Endodermal cell (in vitro differentiated cells): Measurements from ENCODE around the gene HKDC1. TPM values are rescaled to one million over a fixed set of nuclear protein-coding genes. Genes with fewer than 3 reads are reported as not detected.
"Not testable (repeated sequence)": the region's sequence is repeated elsewhere in the genome, so short reads cannot be mapped to it uniquely, and the experiment has no call there.

Experiments
- DNase-seq: peaks from one replicate; pipeline ENCODE4 v3.0.0-alpha.2; 2017
- H3K27ac ChIP-seq: 2 replicates; pipeline ENCODE4 v1.5.1; 2013; ENCODE audit warnings: mild to moderate bottlenecking, low read depth, low read length, moderate library complexity
- H3K27me3 ChIP-seq: 2 replicates; pipeline ENCODE4 v1.6.1; 2013; ENCODE audit warnings: mild to moderate bottlenecking, low read length, moderate library complexity; ENCODE audit not compliant: insufficient read depth, control insufficient read depth, poor library complexity, severe bottlenecking
- H3K36me3 ChIP-seq: 2 replicates; pipeline ENCODE4 v1.7.0; 2013; ENCODE audit warnings: mild to moderate bottlenecking, low read length, moderate library complexity; ENCODE audit not compliant: control insufficient read depth, insufficient read depth
- H3K4me1 ChIP-seq: one replicate; pipeline ENCODE4 v1.7.0; 2013; ENCODE audit warnings: low read length; ENCODE audit not compliant: control insufficient read depth, insufficient read depth
- H3K4me3 ChIP-seq: 2 replicates; pipeline ENCODE4 v1.5.1; 2013; ENCODE audit warnings: mild to moderate bottlenecking, low read length, moderate library complexity
- H3K9ac ChIP-seq: 2 replicates; pipeline ENCODE4 v1.6.1; 2013; ENCODE audit warnings: mild to moderate bottlenecking, low read length, moderate library complexity; ENCODE audit not compliant: poor library complexity, severe bottlenecking; ENCODE audit errors: extremely low read depth
- H3K9me3 ChIP-seq: 2 replicates; pipeline ENCODE4 v1.6.1; 2013; ENCODE audit warnings: mild to moderate bottlenecking, low read length, moderate library complexity; ENCODE audit not compliant: control insufficient read depth
- H3K27ac Mint-ChIP-seq: 2 replicates; pipeline ENCODE4 v1.8.0; 2020; ENCODE audit warnings: mixed read lengths
- H3K27me3 Mint-ChIP-seq: 2 replicates; pipeline ENCODE4 v1.8.0; 2021; ENCODE audit warnings: mild to moderate bottlenecking, mixed read lengths; ENCODE audit not compliant: insufficient read depth
- H3K36me3 Mint-ChIP-seq: 2 replicates; pipeline ENCODE4 v1.8.0; 2020; ENCODE audit warnings: low read depth, mixed read lengths
- H3K4me1 Mint-ChIP-seq: 2 replicates; pipeline ENCODE4 v1.8.0; 2020; ENCODE audit warnings: mixed read lengths
- H3K4me3 Mint-ChIP-seq: 2 replicates; pipeline ENCODE4 v1.8.0; 2020; ENCODE audit warnings: mild to moderate bottlenecking, moderate library complexity, mixed read lengths
- H3K9me3 Mint-ChIP-seq: 2 replicates; pipeline ENCODE4 v1.8.0; 2020; ENCODE audit warnings: mild to moderate bottlenecking, mixed read lengths
- CTCF ChIP-seq: fragments of 200-600 bp; sonication (generic); conservative IDR thresholded peaks from 2 replicates; pipeline ENCODE4 v1.5.0; 2021; ENCODE audit warnings: antibody characterized with exemption, mild to moderate bottlenecking
- WGBS, 2 experiments: methylation state at CpG; one replicate each; pipeline versions ENCODE4 v1.1.5 to v1.1.7; 2013; ENCODE audit warnings: missing lambda C conversion rate in 2 of 2, mixed read lengths in 1 of 2; ENCODE audit not compliant: insufficient coverage in 1 of 2, insufficient read length in 1 of 2; 5-methylcytosine and 5-hydroxymethylcytosine counted together
- long read RNA-seq, 4 experiments: library from polyadenylated mRNA in 2 of 4; library from RNA in 1 of 4; library from capped mRNA in 1 of 4; stranded (forward) in 3 of 4; unstranded in 1 of 4; transcript quantifications; one replicate each; pipeline ENCODE4 v2.0.0, GENCODE V29; 2020 to 2021; ENCODE audit warnings: inconsistent platforms in 1 of 4
- polyA plus RNA-seq, 2 experiments: library from polyadenylated mRNA; stranded (reverse); fragments of 50-300 nt; gene quantifications; one replicate each; pipeline ENCODE4 v1.2.3, GENCODE V29; 2013
- total RNA-seq, 2 donors: library from RNA; stranded (reverse); fragmentation: NEBNext Ultra II Directional in 1 of 2; extraction: Animal tissue kit (Norgen Biotek cat#: 25700) in 1 of 2; gene quantifications; 2 replicates in 1 of 2; 3 replicates in 1 of 2; pipeline ENCODE4 v1.2.1, GENCODE V29; 2021

HKDC1 gene
- under 1 TPM in 1 of 2 donors, not detected in 1; 0.22 TPM for total RNA-seq
- polyA plus RNA-seq (2013, experiment 1 of 2), result not detected
- not detected for polyA plus RNA-seq (2013, experiment 2 of 2)
- long read RNA-seq, experiment 1, result 0 reads
- long read RNA-seq, experiment 2, result 0 reads
- long read RNA-seq, experiment 3, result 0 reads
- long read RNA-seq, experiment 4, result 0 reads

- no peaks in the 10 kb centered on the region for H3K36me3 ChIP-seq
- no peaks in the 10 kb centered on the region for H3K9me3 ChIP-seq
- no peak for TF ChIP-seq CTCF
- Mint-ChIP-seq H3K27ac (no peak within 1 kb of the TSS), H3K27me3 (no peaks in the 10 kb centered on the region), H3K4me1 (peaks cover 5% of the 10 kb centered on the region), H3K36me3 (no peaks in the 10 kb centered on the region), H3K4me3 (no peak within 1 kb of the TSS), H3K9me3 (no peaks in the 10 kb centered on the region)
- no peak within 1 kb of the TSS for H3K4me3 ChIP-seq
- no peaks in the 10 kb centered on the region for H3K4me1 ChIP-seq
- WGBS, 2 experiments, result 89 to 91% methylated on average over 7 to 8 of the region's 8 CpGs
- no peak within 1 kb of the TSS for H3K27ac ChIP-seq
- H3K9ac ChIP-seq, result no peak within 1 kb of the TSS
- no peak for DNase-seq
- H3K27me3 ChIP-seq, result no peaks in the 10 kb centered on the region
Observed at GRCh38 chr10:69220041-69220451, at the start of gene HKDC1. HKDC1 (plus strand) TSS chr10:69220332; CDS start chr10:69220436, 104 bp downstream.

- peaks cover 45% of the 10 kb centered on the region for H3K36me3 Mint-ChIP-seq
- no peaks in the 10 kb centered on the region for H3K27me3 ChIP-seq
- H3K9ac ChIP-seq, result no peak overlapping the region
- no peaks in the 10 kb centered on the region for H3K9me3 Mint-ChIP-seq
- H3K4me1 ChIP-seq, result no peaks in the 10 kb centered on the region
- no peak overlapping the region for H3K27ac ChIP-seq
- H3K9me3 ChIP-seq, result no peaks in the 10 kb centered on the region
- peaks cover 37% of the 10 kb centered on the region for H3K36me3 ChIP-seq
- no peak for DNase-seq
- H3K4me3 Mint-ChIP-seq, result no peak overlapping the region
- H3K4me3 ChIP-seq, result no peak overlapping the region
- H3K4me1 Mint-ChIP-seq, result no peaks in the 10 kb centered on the region
- no peak for TF ChIP-seq CTCF
- H3K27me3 Mint-ChIP-seq, result no peaks in the 10 kb centered on the region
- no peak overlapping the region for H3K27ac Mint-ChIP-seq
- WGBS, 2 experiments, result 97 to 100% methylated on average over 1 to 3 of the region's 3 CpGs
Observed at GRCh38 chr10:69172241-69172982, 47.7 kb upstream of the HKDC1 start.

GRCh38 chr10:69175326-69175725 is 44.8 kb upstream of the HKDC1 start:
- WGBS, 2 experiments, result 90 to 100% methylated on average over 3 to 4 of the region's 4 CpGs
- H3K4me1 ChIP-seq, DNase-seq, H3K9me3 Mint-ChIP-seq, H3K4me1 Mint-ChIP-seq, H3K9ac ChIP-seq, H3K9me3 ChIP-seq, H3K27ac Mint-ChIP-seq, H3K27ac ChIP-seq, H3K4me3 Mint-ChIP-seq, H3K4me3 ChIP-seq, H3K27me3 ChIP-seq, H3K27me3 Mint-ChIP-seq: not testable (repeated sequence)
- H3K36me3 Mint-ChIP-seq, result peaks cover 29% of the 10 kb centered on the region
- H3K36me3 ChIP-seq, result peaks cover 16% of the 10 kb centered on the region
